Loucy (cell line): ENCODE results near the gene SLC43A1.

Experiments
- H2AFZ ChIP-seq: fragments of 200-600 bp; sonication (generic); 2 replicates; pipeline ENCODE4 v1.6.0; 2016; ENCODE audit warnings: antibody characterized with exemption, mild to moderate bottlenecking, low read length, moderate library complexity
- H3F3A ChIP-seq: fragments of 200-600 bp; 2 replicates; pipeline ENCODE4 v1.6.0; 2016; ENCODE audit warnings: antibody characterized with exemption, low read depth, mild to moderate bottlenecking
- H3K27me3 ChIP-seq: fragments of 200-600 bp; sonication (generic); 2 replicates; pipeline ENCODE4 v1.6.1; 2014; ENCODE audit warnings: low read length, mild to moderate bottlenecking; ENCODE audit not compliant: insufficient read depth, poor library complexity, severe bottlenecking
- H3K36me3 ChIP-seq: fragments of 200-600 bp; sonication (generic); 2 replicates; pipeline ENCODE4 v1.6.1; 2016; ENCODE audit warnings: low read length; ENCODE audit not compliant: insufficient read depth
- H3K4me1 ChIP-seq: fragments of 200-600 bp; sonication (generic); 2 replicates; pipeline ENCODE4 v1.5.1; 2014; ENCODE audit warnings: low read length, mild to moderate bottlenecking; ENCODE audit not compliant: insufficient read depth, poor library complexity, severe bottlenecking
- H3K4me2 ChIP-seq: fragments of 200-600 bp; sonication (generic); 2 replicates; pipeline ENCODE4 v1.6.0; 2014; ENCODE audit warnings: antibody characterized with exemption, low read length, low read depth, mild to moderate bottlenecking; ENCODE audit not compliant: poor library complexity, severe bottlenecking
- H3K4me3 ChIP-seq: fragments of 200-600 bp; sonication (generic); 2 replicates; pipeline ENCODE4 v1.5.1; 2014; ENCODE audit warnings: low read length, mild to moderate bottlenecking, mixed read lengths; ENCODE audit not compliant: poor library complexity, severe bottlenecking
- H3K79me2 ChIP-seq: fragments of 200-600 bp; sonication (generic); 2 replicates; pipeline ENCODE4 v1.6.1; 2014; ENCODE audit warnings: low read length; ENCODE audit not compliant: insufficient read depth
- H3K9ac ChIP-seq: fragments of 200-600 bp; sonication (generic); 2 replicates; pipeline ENCODE4 v1.6.0; 2014; ENCODE audit warnings: mild to moderate bottlenecking, low read depth, low read length, moderate library complexity; ENCODE audit not compliant: poor library complexity, severe bottlenecking
- H3K9me2 ChIP-seq: fragments of 200-600 bp; sonication (generic); replicated peaks from 2 replicates; pipeline ENCODE4 v1.6.1; 2016; ENCODE audit warnings: low read depth, low read length, mixed read lengths
- H3K9me3 ChIP-seq: fragments of 200-600 bp; sonication (generic); 2 replicates; pipeline ENCODE4 v1.6.1; 2014; ENCODE audit warnings: mild to moderate bottlenecking, antibody characterized with exemption, low read length, low read depth; ENCODE audit not compliant: insufficient read depth
- H4K20me1 ChIP-seq: fragments of 200-600 bp; sonication (generic); 2 replicates; pipeline ENCODE4 v1.6.0; 2014; ENCODE audit warnings: antibody characterized with exemption, low read length, mild to moderate bottlenecking; ENCODE audit not compliant: insufficient read depth, poor library complexity, severe bottlenecking
- CTCF ChIP-seq: fragments of 200-600 bp; sonication (generic); conservative IDR thresholded peaks from 2 replicates; pipeline ENCODE4 v1.5.1; 2014; ENCODE audit warnings: mild to moderate bottlenecking, antibody characterized with exemption, low read length
- EZH2phosphoT487 ChIP-seq: fragments of 200-600 bp; IDR thresholded peaks from 2 replicates; pipeline ENCODE4 v1.6.1; 2018; ENCODE audit warnings: antibody characterized with exemption, mild to moderate bottlenecking, moderate library complexity, borderline replicate concordance

Gene SLC43A1

GRCh38 chr11:57496109-57496820 lies 19.2 kb downstream of the SLC43A1 start:
- no peaks in the 10 kb centered on the region for H3K9me3 ChIP-seq
- H3K4me3 ChIP-seq, result no peak overlapping the region
- no peaks in the 10 kb centered on the region for H4K20me1 ChIP-seq
- H3K79me2 ChIP-seq, result no peaks in the 10 kb centered on the region
- H3K9ac ChIP-seq, result no peak overlapping the region
- no peaks in the 10 kb centered on the region for H3F3A ChIP-seq
- H3K27me3 ChIP-seq, result no peaks in the 10 kb centered on the region
- no peak overlapping the region for H3K4me2 ChIP-seq
- TF ChIP-seq EZH2phosphoT487 (no peak), CTCF (no peak)
- no peaks in the 10 kb centered on the region for H3K9me2 ChIP-seq
- H3K36me3 ChIP-seq, result peaks cover 49% of the 10 kb centered on the region; the same call in 1 of the 2 replicates
- no peak overlapping the region for H2AFZ ChIP-seq
- H3K4me1 ChIP-seq, result no peaks in the 10 kb centered on the region

- H3K36me3 ChIP-seq, result peaks cover 51% of the 10 kb centered on the region; the same call in 1 of the 2 replicates
- H3K4me1 ChIP-seq, result no peaks in the 10 kb centered on the region
- no peak overlapping the region for H3K9ac ChIP-seq
- no peaks in the 10 kb centered on the region for H3K27me3 ChIP-seq
- no peak overlapping the region for H3K4me2 ChIP-seq
- no peak overlapping the region for H3K4me3 ChIP-seq
- H3K79me2 ChIP-seq, result no peaks in the 10 kb centered on the region
- TF ChIP-seq CTCF (peak; percentile 98), EZH2phosphoT487 (no peak)
- no peaks in the 10 kb centered on the region for H3F3A ChIP-seq
- no peaks in the 10 kb centered on the region for H3K9me3 ChIP-seq
- H3K9me2 ChIP-seq, result no peaks in the 10 kb centered on the region
- H2AFZ ChIP-seq, result no peak overlapping the region
- H4K20me1 ChIP-seq, result no peaks in the 10 kb centered on the region
These were observed 21.7 kb downstream of the SLC43A1 start for GRCh38 chr11:57493507-57494503.

GRCh38 chr11:57491371-57492061 lies 24.0 kb downstream of the SLC43A1 start:
- TF ChIP-seq EZH2phosphoT487 (no peak), CTCF (peak; percentile 89)
- H3K79me2 ChIP-seq, result no peaks in the 10 kb centered on the region
- no peaks in the 10 kb centered on the region for H4K20me1 ChIP-seq
- no peaks in the 10 kb centered on the region for H3K9me2 ChIP-seq
- no peaks in the 10 kb centered on the region for H3K9me3 ChIP-seq
- H3F3A ChIP-seq, result no peaks in the 10 kb centered on the region
- no peak overlapping the region for H3K4me3 ChIP-seq
- H3K4me1 ChIP-seq, result no peaks in the 10 kb centered on the region
- no peak overlapping the region for H2AFZ ChIP-seq
- peaks cover 48% of the 10 kb centered on the region; the same call in 1 of the 2 replicates for H3K36me3 ChIP-seq
- H3K4me2 ChIP-seq, result no peak overlapping the region
- no peaks in the 10 kb centered on the region for H3K27me3 ChIP-seq
- H3K9ac ChIP-seq, result no peak overlapping the region
